AG10803 (cell line): ENCODE data around the gene PSMA5.

Source experiments
- DNase-seq: peaks from one replicate; pipeline ENCODE4 v3.0.0; 2010; ENCODE audit warnings: low read depth
- H3K4me3 ChIP-seq: 2 replicates; pipeline ENCODE4 v1.5.1; 2011; ENCODE audit warnings: mild to moderate bottlenecking, low read length, control low read depth
- CTCF ChIP-seq: conservative IDR thresholded peaks from 2 replicates; pipeline ENCODE4 v1.5.1; 2011; ENCODE audit warnings: mild to moderate bottlenecking, low read length, control low read depth, inconsistent platforms

Gene PSMA5

GRCh38 chr1:109402025-109402424 is 24.2 kb downstream of the PSMA5 start:
- no peak for TF ChIP-seq CTCF
- DNase-seq: no peak
- H3K4me3 ChIP-seq: no peak overlapping the region

GRCh38 chr1:109400035-109400655 is 26.1 kb downstream of the PSMA5 start:
- no peak for DNase-seq
- TF ChIP-seq CTCF: no peak
- no peak overlapping the region for H3K4me3 ChIP-seq

GRCh38 chr1:109399326-109399957 is 26.8 kb downstream of the PSMA5 start:
- TF ChIP-seq CTCF: peak; percentile 58
- no peak overlapping the region for H3K4me3 ChIP-seq
- DNase-seq: peak; percentile 56

GRCh38 chr1:109398343-109399225 is 27.7 kb downstream of the PSMA5 start:
- no peak for DNase-seq
- no peak for TF ChIP-seq CTCF
- H3K4me3 ChIP-seq: peak overlapping the region; percentile 62

GRCh38 chr1:109397581-109398342 is 28.5 kb downstream of the PSMA5 start, which contains the start of gene SORT1:
Gene SORT1, minus strand, starts transcription at chr1:109397918. Its CDS starts 26 bp downstream, at chr1:109397892.
- TF ChIP-seq CTCF: no peak
- peak within 1 kb of the TSS; percentile 62 for H3K4me3 ChIP-seq
- DNase-seq: peak; percentile 71

GRCh38 chr1:109396871-109397580 is 29.2 kb downstream of the PSMA5 start:
- no peak for TF ChIP-seq CTCF
- H3K4me3 ChIP-seq: peak overlapping the region; percentile 62

More at GRCh38 chr1:109396871-109397580, 29.2 kb downstream of the PSMA5 start:
- no peak for DNase-seq
